Left lung (tissue), 10 donors: ENCODE measurements around the gene KXD1. TPM values are rescaled to one million over a fixed set of nuclear protein-coding genes. Genes with fewer than 3 reads are reported as not detected.

ENCODE experiments used
- ATAC-seq: fragments of 200-7000 bp; cut with Tn5 transposase; one replicate; pipeline ENCODE4 v1.9.1; 2020; ENCODE audit warnings: moderate library complexity
- DNase-seq, 4 donors: peaks; one replicate each; pipeline ENCODE4 v3.0.0-alpha.2; 2013 to 2020
- H3K27ac ChIP-seq, 2 donors: fragments of 200-600 bp; sonication (generic) in 1 of 2; one replicate each; pipeline versions ENCODE4 v1.5.0 to v1.8.0; 2020 to 2021
- H3K27me3 ChIP-seq, 2 donors: fragments of 200-600 bp; sonication (generic) in 1 of 2; one replicate each; pipeline versions ENCODE4 v1.5.0 to v1.8.0; 2020 to 2021
- H3K36me3 ChIP-seq, 2 donors: fragments of 200-600 bp; sonication (generic) in 1 of 2; one replicate each; pipeline versions ENCODE4 v1.5.0 to v1.8.0; 2020 to 2021
- H3K4me1 ChIP-seq, 2 donors: fragments of 200-600 bp; one replicate each; pipeline ENCODE4 v1.8.0; 2021
- H3K4me3 ChIP-seq, 2 donors: fragments of 200-600 bp; sonication (generic) in 1 of 2; one replicate each; pipeline versions ENCODE4 v1.5.0 to v1.8.0; 2020 to 2021; ENCODE audit warnings: mild to moderate bottlenecking in 1 of 2
- H3K9me3 ChIP-seq, 2 donors: fragments of 200-600 bp; sonication (generic) in 1 of 2; one replicate each; pipeline versions ENCODE4 v1.5.0 to v1.8.0; 2020 to 2021
- CTCF ChIP-seq, 2 donors: fragments of 200-600 bp; sonication (generic) in 1 of 2; IDR thresholded peaks; one replicate each; pipeline versions ENCODE4 v1.5.0 to v1.8.0; 2021; ENCODE audit warnings: antibody characterized with exemption in 2 of 2
- intact Hi-C, 2 donors: fragments of 100-400 bp; cut with DNase I; formaldehyde crosslinking; loops; one replicate each; pipeline versions ENCODE4 v1.11.2 to v1.14.2; 2022
- polyA plus RNA-seq, 6 donors: library from polyadenylated mRNA; unstranded; fragments of 120-200 nt; gene quantifications; one replicate each; pipeline ENCODE4 v1.2.1, GENCODE V29; 2013; ENCODE audit not compliant: insufficient read length in 6 of 6
- total RNA-seq, 2 donors: library from RNA; stranded (reverse); fragmentation: NEBNext Ultra II Directional; extraction: Animal tissue kit (Norgen Biotek cat#: 25700); gene quantifications; one replicate each; pipeline ENCODE4 v1.2.1, GENCODE V29; 2021
- donor health status: DM: no; HTN: yes; CAD: no.
- donor health status: DM: no; HTN: no; CAD: no.

KXD1 gene
- total and polyA plus RNA-seq, 8 donors = 65.6 to 86.2 (median 71.2) TPM

GRCh38 chr19:18514800-18515682 lies 42.6 kb upstream of the KXD1 start:
- H3K4me3 ChIP-seq = no peak overlapping the region
- peaks cover 29 to 97% of the 10 kb centered on the region in 2 donors for H3K4me1 ChIP-seq
- H3K27me3 ChIP-seq = no peaks in the 10 kb centered on the region
- no peak for TF ChIP-seq CTCF (IDR thresholded peaks at IDR 0.05)
- no peaks in the 10 kb centered on the region for H3K36me3 ChIP-seq
- intact Hi-C loops = no loop called here
- peak overlapping the region; percentile 76 to 96 for H3K27ac ChIP-seq
- ATAC-seq (peak; percentile 78), DNase-seq (peak; percentile 44 to 86 (median 82))
- no peaks in the 10 kb centered on the region for H3K9me3 ChIP-seq

GRCh38 chr19:18515959-18516358 lies 41.7 kb upstream of the KXD1 start:
- no peak overlapping the region for H3K4me3 ChIP-seq
- H3K36me3 ChIP-seq = no peaks in the 10 kb centered on the region
- no peak for TF ChIP-seq CTCF (IDR thresholded peaks at IDR 0.05)
- H3K9me3 ChIP-seq = no peaks in the 10 kb centered on the region
- no peak for ATAC-seq
- H3K4me1 ChIP-seq = peaks cover 31 to 91% of the 10 kb centered on the region in 2 donors
- peak overlapping the region in 1 of 2 donors; percentile 96 for H3K27ac ChIP-seq
- no peaks in the 10 kb centered on the region for H3K27me3 ChIP-seq
- DNase-seq = no peak
- intact Hi-C loops = no loop called here

- Histone ChIP-seq H3K4me1 (peaks cover 31 to 78% of the 10 kb centered on the region in 2 donors), H3K27me3 (no peaks in the 10 kb centered on the region), H3K27ac (no peak overlapping the region), H3K4me3 (no peak overlapping the region), H3K36me3 (no peaks in the 10 kb centered on the region), H3K9me3 (no peaks in the 10 kb centered on the region)
- intact Hi-C loops = no loop called here
- TF ChIP-seq CTCF (IDR thresholded peaks at IDR 0.05) = no peak
- ATAC-seq = no peak
- no peak for DNase-seq
These were observed 40.1 kb upstream of the KXD1 start for GRCh38 chr19:18517606-18518005.

- H3K9me3 ChIP-seq = no peaks in the 10 kb centered on the region
- no peak for DNase-seq
- peak overlapping the region in 1 of 2 donors; percentile 92 for H3K27ac ChIP-seq
- no peak for TF ChIP-seq CTCF (IDR thresholded peaks at IDR 0.05)
- H3K36me3 ChIP-seq = no peaks in the 10 kb centered on the region
- H3K27me3 ChIP-seq = no peaks in the 10 kb centered on the region
- H3K4me3 ChIP-seq = no peak overlapping the region
- no peak for ATAC-seq
- peaks cover 31 to 71% of the 10 kb centered on the region in 2 donors for H3K4me1 ChIP-seq
- intact Hi-C loops = no loop called here
These were observed 39.0 kb upstream of the KXD1 start for GRCh38 chr19:18518639-18519038.

- DNase-seq (peak; percentile 46 to 85 (median 74)), ATAC-seq (peak; percentile 7)
- intact Hi-C loops = no loop called here
- peak; percentile 45 to 75 for TF ChIP-seq CTCF (IDR thresholded peaks at IDR 0.05)
- Histone ChIP-seq H3K36me3 (no peaks in the 10 kb centered on the region), H3K9me3 (no peaks in the 10 kb centered on the region), H3K27me3 (no peaks in the 10 kb centered on the region), H3K4me1 (peaks cover 21 to 56% of the 10 kb centered on the region in 2 donors), H3K27ac (peak overlapping the region; percentile 92 to 95), H3K4me3 (peak overlapping the region; percentile 81 to 99)
These were observed 37.5 kb upstream of the KXD1 start for GRCh38 chr19:18519962-18520847.
